ENCODE data around the gene SOWAHD. TPM values are rescaled to one million over a fixed set of nuclear protein-coding genes. Genes with fewer than 3 reads are reported as not detected.
A peak's percentile ranks its signal among the peaks of the same experiment; 100 is the strongest.

The SOWAHD gene
- total RNA-seq, 1 donor: not detected

DNA sequence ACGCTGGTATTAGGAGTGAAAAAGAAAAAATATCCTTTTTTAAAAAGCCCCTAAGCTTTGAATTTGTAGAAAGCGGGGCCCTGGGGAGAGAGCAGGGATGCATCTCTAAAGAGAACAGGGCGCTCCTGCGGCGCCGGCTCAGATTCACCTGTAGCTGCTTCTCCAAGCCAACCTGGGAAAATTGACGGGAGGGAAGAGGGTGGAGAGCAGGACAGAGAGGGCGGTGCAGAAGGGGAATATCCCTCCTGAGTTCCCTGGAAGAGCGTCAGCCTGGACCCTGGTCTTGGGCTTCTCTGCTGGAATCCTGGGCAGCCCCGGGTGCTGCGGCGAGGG is 776 bp upstream of the SOWAHD start:
- TF ChIP-seq, protein P1, sequence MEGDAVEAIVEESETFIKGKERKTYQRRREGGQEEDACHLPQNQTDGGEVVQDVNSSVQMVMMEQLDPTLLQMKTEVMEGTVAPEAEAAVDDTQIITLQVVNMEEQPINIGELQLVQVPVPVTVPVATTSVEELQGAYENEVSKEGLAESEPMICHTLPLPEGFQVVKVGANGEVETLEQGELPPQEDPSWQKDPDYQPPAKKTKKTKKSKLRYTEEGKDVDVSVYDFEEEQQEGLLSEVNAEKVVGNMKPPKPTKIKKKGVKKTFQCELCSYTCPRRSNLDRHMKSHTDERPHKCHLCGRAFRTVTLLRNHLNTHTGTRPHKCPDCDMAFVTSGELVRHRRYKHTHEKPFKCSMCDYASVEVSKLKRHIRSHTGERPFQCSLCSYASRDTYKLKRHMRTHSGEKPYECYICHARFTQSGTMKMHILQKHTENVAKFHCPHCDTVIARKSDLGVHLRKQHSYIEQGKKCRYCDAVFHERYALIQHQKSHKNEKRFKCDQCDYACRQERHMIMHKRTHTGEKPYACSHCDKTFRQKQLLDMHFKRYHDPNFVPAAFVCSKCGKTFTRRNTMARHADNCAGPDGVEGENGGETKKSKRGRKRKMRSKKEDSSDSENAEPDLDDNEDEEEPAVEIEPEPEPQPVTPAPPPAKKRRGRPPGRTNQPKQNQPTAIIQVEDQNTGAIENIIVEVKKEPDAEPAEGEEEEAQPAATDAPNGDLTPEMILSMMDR (IDR thresholded peaks at IDR 0.05; ENCODE audit: insufficient read depth, low read length): no peak
- DNase-seq (ENCODE audit: low read depth): no peak
- no peak overlapping the region for H3K4me3 ChIP-seq (ENCODE audit: low read depth, low read length)

DNA sequence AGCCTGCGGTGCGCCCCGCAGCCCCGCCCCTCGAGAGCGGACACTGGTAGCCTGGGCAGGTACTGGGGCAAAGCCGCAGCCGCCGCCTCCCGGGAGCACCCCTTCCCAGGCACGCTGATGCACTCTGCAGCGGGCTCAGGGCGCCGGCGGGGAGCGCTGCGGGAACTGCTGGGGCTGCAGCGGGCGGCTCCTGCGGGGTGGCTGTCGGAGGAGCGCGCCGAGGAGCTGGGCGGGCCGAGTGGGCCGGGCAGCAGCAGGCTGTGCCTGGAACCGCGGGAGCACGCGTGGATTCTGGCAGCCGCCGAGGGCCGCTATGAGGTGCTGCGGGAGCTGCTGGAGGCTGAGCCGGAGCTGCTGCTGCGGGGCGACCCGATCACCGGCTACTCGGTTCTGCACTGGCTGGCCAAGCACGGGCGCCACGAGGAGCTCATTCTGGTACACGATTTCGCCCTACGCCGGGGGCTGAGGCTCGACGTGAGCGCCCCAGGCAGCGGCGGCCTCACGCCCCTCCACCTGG is 401 bp downstream of the SOWAHD start:
- TF ChIP-seq, protein P1 (IDR thresholded peaks at IDR 0.05; ENCODE audit: insufficient read depth, low read length): no peak
- no peak for DNase-seq (ENCODE audit: low read depth)
- H3K4me3 ChIP-seq (ENCODE audit: low read depth, low read length): peak overlapping the region; percentile 49

DNA sequence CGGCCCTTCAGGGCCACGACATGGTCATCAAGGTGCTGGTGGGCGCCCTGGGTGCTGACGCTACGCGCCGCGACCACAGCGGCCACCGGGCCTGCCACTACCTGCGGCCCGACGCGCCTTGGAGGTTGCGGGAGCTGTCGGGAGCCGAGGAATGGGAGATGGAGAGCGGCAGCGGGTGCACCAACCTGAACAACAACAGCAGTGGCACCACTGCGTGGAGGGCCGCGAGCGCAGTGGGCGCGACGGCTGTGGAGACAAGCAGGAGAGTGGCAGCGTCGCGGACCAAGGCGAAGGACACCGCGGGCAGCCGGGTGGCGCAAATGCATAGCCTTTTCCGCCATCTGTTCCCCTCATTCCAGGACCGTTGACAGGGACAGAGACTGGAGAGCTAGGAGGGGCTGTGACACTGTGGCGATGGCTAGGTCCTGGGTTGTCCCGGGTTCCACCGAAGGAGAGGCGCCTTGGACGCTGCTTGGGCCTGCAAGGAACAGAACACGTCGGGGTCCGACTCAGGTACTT is 919 bp downstream of the SOWAHD start:
- DNase-seq (ENCODE audit: low read depth): no peak
- no peak overlapping the region for H3K4me3 ChIP-seq (ENCODE audit: low read depth, low read length)
- TF ChIP-seq, protein P1 (IDR thresholded peaks at IDR 0.05; ENCODE audit: insufficient read depth, low read length): no peak

DNA sequence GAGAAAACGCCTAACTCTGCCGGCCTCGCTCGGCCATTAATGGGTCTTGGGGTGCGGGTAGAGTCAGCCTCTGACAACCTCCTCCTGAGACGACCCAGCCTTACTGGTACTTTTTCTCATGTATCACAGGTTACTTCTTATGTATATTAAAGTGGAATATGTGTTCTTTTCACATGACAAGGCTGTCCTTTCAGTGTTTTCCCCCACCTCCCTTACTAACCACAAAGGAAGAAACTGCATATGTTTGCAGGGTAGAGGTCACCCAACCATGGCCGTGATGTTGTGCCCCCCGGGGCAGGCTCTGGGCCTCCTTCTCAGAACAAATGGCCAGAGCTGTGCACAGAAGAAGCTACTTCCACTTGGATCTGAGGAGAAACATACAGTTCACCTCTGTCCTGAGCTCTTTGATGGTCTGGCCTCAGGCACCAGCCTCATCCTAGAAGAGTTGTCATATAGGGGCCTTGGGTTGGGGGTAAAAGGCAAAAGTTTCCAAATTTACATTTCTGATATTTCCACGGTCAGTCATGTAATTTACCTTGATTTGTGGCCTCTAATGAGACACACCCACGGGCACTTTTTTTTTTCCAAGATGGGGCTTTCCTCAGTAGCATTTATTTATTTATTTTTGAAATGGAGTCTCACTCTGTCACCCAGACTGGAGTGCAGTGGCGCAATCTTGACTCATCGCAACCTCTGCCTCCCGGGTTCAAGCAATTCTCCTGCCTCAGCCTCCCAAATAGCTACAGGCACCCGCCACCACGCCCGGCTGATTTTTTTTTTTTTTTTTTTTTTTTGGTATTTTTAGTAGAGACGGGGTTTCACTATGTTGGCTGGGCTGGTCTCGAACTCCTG is 1.9 kb downstream of the SOWAHD start:
- TF ChIP-seq, protein P1 (IDR thresholded peaks at IDR 0.05; ENCODE audit: insufficient read depth, low read length): no peak
- DNase-seq (ENCODE audit: low read depth): no peak

DNA sequence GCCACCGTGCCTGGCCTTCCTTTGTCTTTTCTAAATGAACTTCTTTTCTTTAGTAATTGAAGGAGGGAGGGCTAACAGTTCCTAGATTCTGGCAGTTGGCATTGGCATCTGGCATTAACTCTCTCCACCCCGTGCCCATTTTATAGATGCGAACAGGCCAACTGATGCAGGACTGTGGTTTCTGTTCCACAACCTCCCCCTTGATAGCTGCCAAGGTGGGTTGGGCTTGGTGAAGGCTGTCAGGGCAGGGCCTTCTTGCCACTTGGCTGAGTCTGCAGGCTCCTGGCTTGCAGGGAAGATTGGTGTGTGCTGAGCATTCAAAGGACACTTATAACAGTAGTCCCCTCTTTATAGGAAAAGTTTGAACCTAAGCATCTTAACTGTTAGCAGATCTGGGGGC is 4.3 kb downstream of the SOWAHD start:
- peak; percentile 42 for DNase-seq (ENCODE audit: low read depth)
- no peak overlapping the region for H3K4me3 ChIP-seq (ENCODE audit: low read depth, low read length)

More for the DNA sequence above, 1.9 kb downstream of the SOWAHD start:
- H3K4me3 ChIP-seq (ENCODE audit: low read depth, low read length): no peak overlapping the region

DNA sequence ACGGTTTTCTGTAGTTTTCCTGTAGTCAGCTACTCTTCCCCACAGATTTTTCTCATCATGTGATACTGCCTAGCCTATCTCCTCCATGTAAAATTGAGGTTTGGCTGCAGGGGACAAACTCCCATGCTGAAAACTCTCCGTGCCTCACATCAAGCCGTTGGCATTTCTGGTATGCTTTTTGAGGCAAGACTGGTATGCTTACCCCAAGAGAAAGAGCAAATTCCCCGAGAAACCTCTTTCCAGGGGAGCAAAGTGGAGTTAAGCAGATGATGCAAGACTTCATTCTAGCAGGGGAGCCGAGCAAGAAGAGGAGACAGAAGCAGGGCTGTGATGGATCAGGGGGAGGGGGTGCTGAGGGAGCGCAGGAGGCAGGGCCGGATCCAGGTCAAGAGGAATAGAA is 4.8 kb downstream of the SOWAHD start:
- TF ChIP-seq, protein P1 (IDR thresholded peaks at IDR 0.05; ENCODE audit: insufficient read depth, low read length): no peak
- peak; percentile 79 for DNase-seq (ENCODE audit: low read depth)
- no peak overlapping the region for H3K4me3 ChIP-seq (ENCODE audit: low read depth, low read length)

More for the DNA sequence above, 4.3 kb downstream of the SOWAHD start:
- TF ChIP-seq, protein P1 (IDR thresholded peaks at IDR 0.05; ENCODE audit: insufficient read depth, low read length): no peak

Measured in fibroblast of the aortic adventitia (primary cell).